ENCODE results near the gene TMEM204.

GRCh38 chr16:1502092-1503004 lies 31.1 kb upstream of the TMEM204 start:
- TF ChIP-seq, protein P1, sequence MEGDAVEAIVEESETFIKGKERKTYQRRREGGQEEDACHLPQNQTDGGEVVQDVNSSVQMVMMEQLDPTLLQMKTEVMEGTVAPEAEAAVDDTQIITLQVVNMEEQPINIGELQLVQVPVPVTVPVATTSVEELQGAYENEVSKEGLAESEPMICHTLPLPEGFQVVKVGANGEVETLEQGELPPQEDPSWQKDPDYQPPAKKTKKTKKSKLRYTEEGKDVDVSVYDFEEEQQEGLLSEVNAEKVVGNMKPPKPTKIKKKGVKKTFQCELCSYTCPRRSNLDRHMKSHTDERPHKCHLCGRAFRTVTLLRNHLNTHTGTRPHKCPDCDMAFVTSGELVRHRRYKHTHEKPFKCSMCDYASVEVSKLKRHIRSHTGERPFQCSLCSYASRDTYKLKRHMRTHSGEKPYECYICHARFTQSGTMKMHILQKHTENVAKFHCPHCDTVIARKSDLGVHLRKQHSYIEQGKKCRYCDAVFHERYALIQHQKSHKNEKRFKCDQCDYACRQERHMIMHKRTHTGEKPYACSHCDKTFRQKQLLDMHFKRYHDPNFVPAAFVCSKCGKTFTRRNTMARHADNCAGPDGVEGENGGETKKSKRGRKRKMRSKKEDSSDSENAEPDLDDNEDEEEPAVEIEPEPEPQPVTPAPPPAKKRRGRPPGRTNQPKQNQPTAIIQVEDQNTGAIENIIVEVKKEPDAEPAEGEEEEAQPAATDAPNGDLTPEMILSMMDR (IDR thresholded peaks at IDR 0.05) = no peak
- TF ChIP-seq POLR2A (IDR thresholded peaks at IDR 0.05) = no peak

All from esophagus squamous epithelium (tissue), 4 donors.